AG04449 (cell line): ENCODE measurements around the gene GALNT16.
"Not testable (repeated sequence)": the region's sequence is repeated elsewhere in the genome, so short reads cannot be mapped to it uniquely, and the experiment has no call there.

Experiments
- CTCF ChIA-PET: fragments of 350-600 bp; formaldehyde crosslinking; extraction: SDS; loops from one replicate; lab custom pipeline; 2021; ENCODE audit warnings: antibody characterized with exemption; lab: Yijun Ruan, JAX
- POLR2A ChIA-PET: fragments of 400-600, 350-600 bp; formaldehyde crosslinking; extraction: SDS; loops from one replicate; lab custom pipeline; 2020; ENCODE audit warnings: antibody characterized with exemption, inconsistent platforms; lab: Yijun Ruan, JAX
- DNase-seq: peaks from one replicate; pipeline ENCODE4 v3.0.0-alpha.2; 2010; ENCODE audit warnings: low read depth, low spot score
- H3K4me3 ChIP-seq: 2 replicates; pipeline ENCODE4 v1.5.1; 2011; ENCODE audit warnings: low read depth, mild to moderate bottlenecking, control low read depth, low read length
- TF ChIP-seq, protein P1 (sequence below): IDR thresholded peaks from one replicate; pipeline ENCODE4 v1.5.1; 2011; ENCODE audit warnings: mild to moderate bottlenecking, moderate library complexity, low read length, control low read depth, inconsistent platforms; ENCODE audit not compliant: insufficient read depth; ENCODE audit errors: missing control alignments

The GALNT16 gene

DNA sequence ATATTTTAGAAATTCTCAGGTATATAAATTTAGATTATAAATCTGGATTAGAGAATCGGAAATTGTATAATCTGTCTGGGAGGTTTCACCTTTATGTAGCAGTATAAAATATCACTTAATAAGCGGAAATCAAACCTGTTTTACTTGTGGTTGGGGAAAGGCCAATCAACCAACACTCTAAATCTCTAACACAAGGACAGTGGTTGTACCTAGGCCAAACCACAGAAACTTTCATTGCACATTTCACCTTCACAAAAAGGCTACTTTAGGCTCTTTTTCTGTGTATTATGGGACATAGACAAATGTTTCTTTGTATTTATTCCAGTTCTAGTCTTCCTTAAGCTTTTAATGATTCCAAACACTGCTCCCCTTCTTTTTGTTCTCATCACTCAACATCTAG lies 118.3 kb downstream of the GALNT16 start:
- TF ChIP-seq, protein P1, sequence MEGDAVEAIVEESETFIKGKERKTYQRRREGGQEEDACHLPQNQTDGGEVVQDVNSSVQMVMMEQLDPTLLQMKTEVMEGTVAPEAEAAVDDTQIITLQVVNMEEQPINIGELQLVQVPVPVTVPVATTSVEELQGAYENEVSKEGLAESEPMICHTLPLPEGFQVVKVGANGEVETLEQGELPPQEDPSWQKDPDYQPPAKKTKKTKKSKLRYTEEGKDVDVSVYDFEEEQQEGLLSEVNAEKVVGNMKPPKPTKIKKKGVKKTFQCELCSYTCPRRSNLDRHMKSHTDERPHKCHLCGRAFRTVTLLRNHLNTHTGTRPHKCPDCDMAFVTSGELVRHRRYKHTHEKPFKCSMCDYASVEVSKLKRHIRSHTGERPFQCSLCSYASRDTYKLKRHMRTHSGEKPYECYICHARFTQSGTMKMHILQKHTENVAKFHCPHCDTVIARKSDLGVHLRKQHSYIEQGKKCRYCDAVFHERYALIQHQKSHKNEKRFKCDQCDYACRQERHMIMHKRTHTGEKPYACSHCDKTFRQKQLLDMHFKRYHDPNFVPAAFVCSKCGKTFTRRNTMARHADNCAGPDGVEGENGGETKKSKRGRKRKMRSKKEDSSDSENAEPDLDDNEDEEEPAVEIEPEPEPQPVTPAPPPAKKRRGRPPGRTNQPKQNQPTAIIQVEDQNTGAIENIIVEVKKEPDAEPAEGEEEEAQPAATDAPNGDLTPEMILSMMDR, result no peak
- ChIA-PET POLR2A (no interaction called here), CTCF (interaction anchor here (1.4 kb wide), 1 partner anchor 15 kb away, joined by 4 read pairs; no protein-coding TSS in a partner anchor)
- H3K4me3 ChIP-seq, result no peak overlapping the region
- no peak for DNase-seq

DNA sequence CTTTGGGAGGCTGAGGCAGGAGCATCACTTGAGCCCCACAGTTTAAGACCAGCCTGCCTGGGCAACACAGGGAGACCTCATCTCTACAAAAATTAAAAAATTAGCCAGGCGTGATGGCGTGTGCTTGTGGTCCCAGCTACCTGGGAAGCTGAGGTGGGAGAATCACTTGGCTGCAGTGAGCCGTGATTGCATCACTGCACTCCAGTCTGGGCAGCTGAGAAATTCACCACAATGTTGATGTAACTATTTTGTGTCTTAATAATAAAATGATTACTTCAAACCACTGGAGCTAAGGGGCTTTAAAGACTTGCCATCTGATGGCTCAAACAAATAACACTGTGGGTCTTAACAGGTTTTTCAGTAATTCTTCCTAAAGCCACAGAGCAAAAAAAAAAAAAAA lies 127.4 kb downstream of the GALNT16 start:
- H3K4me3 ChIP-seq, result no peak overlapping the region
- ChIA-PET CTCF (no interaction called here), POLR2A (no interaction called here)
- no peak for DNase-seq
- TF ChIP-seq, protein P1, result no peak

DNA sequence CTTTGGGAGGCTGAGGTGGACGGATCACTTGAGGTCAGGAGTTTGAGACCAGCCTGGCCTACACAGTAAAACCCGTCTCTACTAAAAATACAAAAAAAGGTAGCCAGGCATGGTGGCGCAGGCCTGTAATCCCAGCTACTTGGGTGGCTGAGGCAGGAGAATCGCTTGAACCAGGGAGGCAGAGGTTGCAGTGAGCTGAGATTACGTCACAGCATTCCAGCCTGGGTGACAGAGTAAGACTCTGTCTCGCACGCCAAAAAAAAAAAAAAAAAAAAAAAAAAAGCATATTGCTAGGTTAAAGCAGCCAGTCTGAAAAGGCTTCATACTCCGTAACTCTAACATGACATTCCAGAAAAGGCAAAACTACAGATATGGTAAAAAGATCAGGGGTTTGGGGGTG lies 131.4 kb downstream of the GALNT16 start:
- POLR2A ChIA-PET, H3K4me3 ChIP-seq, DNase-seq: not testable (repeated sequence)
- CTCF ChIA-PET, result interaction anchor here (0.9 to 1.1 kb wide), 3 partner anchors 68 to 150 kb away, joined by 3 to 5 read pairs (median 3); no protein-coding TSS in a partner anchor

DNA sequence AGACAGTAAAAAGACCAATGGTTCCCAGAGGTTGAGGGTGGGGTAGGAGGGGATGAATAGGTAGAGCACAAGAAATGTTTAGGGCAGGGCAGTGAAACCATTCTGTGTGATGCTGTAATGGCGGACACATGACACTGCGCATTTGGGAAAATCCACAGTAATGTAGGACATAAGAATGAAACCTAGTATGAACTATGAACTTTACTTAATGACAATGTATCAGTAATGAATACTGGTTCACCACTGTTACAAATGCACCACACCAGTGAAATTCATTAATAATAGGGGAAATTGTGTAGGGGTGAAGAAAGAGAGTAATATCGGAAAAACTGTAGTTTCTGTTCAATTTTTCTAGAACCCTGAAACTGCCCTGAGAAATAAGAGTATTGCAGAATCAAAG lies 132.5 kb downstream of the GALNT16 start:
- H3K4me3 ChIP-seq, result no peak overlapping the region

DNA sequence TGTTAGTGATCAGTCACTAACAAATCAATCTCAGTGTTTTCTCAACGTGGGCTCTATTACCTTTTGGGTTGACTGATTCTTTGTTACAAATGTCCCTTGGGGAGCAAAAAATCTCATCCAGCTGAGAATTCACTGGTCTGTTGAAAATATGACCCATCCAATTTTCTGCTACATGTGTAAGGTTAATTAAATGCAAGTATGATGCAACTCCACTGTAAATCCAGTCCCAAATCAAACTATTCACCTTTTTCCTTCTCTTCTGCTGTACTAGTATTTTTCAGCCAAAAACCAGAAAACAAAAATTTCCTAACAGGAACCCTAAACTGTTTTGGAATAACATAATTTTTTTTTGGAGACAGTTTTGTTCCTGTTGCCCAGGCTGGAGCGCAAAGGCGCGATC lies 136.0 kb downstream of the GALNT16 start:
- no peak for DNase-seq
- TF ChIP-seq, protein P1, result no peak
- CTCF ChIA-PET, result interaction anchor here (0.6 to 4.9 kb wide), 4 partner anchors 13 to 214 kb away, joined by 3 to 24 read pairs (median 4); no protein-coding TSS in a partner anchor
- H3K4me3 ChIP-seq, result no peak overlapping the region
- POLR2A ChIA-PET, result no interaction called here

More for the DNA sequence above, 132.5 kb downstream of the GALNT16 start:
- DNase-seq, result no peak
- POLR2A ChIA-PET, result no interaction called here
- TF ChIP-seq, protein P1, result no peak
- CTCF ChIA-PET, result no interaction called here

DNA sequence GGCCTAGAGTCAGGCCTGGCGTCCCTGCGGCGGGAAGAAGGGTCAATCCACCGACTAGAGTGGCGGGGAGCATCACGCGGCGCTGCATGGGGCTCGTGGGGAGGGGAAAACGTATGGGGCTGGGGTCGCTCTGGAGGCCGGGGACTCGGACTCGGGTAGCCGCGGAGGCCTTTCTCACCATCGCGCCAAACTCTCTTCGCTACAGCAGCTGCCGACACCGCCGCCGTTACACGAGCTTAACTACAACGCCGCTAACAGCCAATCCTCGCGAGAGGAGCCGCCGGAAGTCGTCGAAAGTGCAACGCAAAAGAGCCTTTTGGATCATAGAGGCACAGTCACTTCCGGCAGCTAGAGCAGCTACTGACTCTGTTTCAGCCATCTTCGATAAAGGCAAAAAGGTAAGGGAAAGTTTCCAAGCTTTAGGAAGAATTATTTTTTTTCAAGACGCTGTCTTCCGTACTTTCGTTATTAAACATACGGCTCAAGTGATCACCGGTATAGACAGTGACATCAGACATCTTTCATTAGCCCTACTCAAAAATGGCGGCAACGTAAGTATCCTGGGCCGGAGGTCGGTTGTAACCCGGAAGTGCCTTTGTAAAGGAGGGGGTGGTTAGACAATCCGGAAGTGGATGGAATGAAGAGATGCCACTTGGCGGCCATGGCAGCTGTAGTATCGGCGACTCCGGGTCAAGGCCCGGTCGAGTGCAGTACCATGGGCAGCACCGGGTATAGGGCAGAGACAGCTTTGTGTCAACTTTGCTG lies 138.3 kb downstream of the GALNT16 start, which contains the start of the genes ERH and SLC39A9:
TSS of gene ERH (minus strand) at position 247 of the 765 bp plus-strand sequence. CDS start at position 181, 66 bp downstream.
TSS of gene SLC39A9 (plus strand) at position 640 of the 765 bp plus-strand sequence. CDS start 678 bp downstream, outside the sequence.
- TF ChIP-seq, protein P1, result no peak
- ChIA-PET POLR2A (interaction anchor here (0.6 to 1.0 kb wide), 7 partner anchors 8 to 150 kb away, joined by 3 to 8 read pairs (median 4); no protein-coding TSS in a partner anchor), CTCF (interaction anchor here (1.1 to 4.9 kb wide), 6 partner anchors 10 to 156 kb away, joined by 3 to 24 read pairs (median 4); no protein-coding TSS in a partner anchor)
- peak; percentile 83 for DNase-seq
- peak within 1 kb of the TSS; percentile 90 for H3K4me3 ChIP-seq
